GM12878 (cell line): ENCODE results near the gene RNU2-63P. TPM values are rescaled to one million over a fixed set of nuclear protein-coding genes. Genes with fewer than 3 reads are reported as not detected.
"Not testable (repeated sequence)": the region's sequence is repeated elsewhere in the genome, so short reads cannot be mapped to it uniquely, and the experiment has no call there.

Experiments
- ATAC-seq: fragments of 200-7000 bp; cut with Tn5 transposase; 3 replicates; pipeline ENCODE4 v1.9.1; 2020; ENCODE audit warnings: mild to moderate bottlenecking, moderate library complexity
- BruUV-seq: library from RNA; stranded (reverse); fragments of 400-500 nt; replicated peaks from 2 replicates; lab custom pipeline; 2021; lab: Mats Ljungman, UMichigan
- CTCF ChIA-PET: fragments of 300-600 bp; sonication (Branson Sonifier 250); formaldehyde crosslinking; extraction: SDS; loops from one replicate; lab custom pipeline; 2021; ENCODE audit warnings: inconsistent platforms; lab: Yijun Ruan, JAX
- POLR2A ChIA-PET: fragments of 350-600 bp; formaldehyde crosslinking; extraction: SDS; loops from one replicate; lab custom pipeline; 2021; ENCODE audit warnings: inconsistent platforms; lab: Charles Lee
- RAD21 ChIA-PET: fragments of 300-600 bp; sonication (Branson Sonifier 250); formaldehyde crosslinking; loops from one replicate; lab custom pipeline; 2023; ENCODE audit warnings: antibody characterized with exemption; ENCODE audit not compliant: unreplicated experiment; lab: Charles Lee
- SMC1A ChIA-PET: fragments of 300-600 bp; sonication (Branson Sonifier 250); formaldehyde crosslinking; loops from one replicate; lab custom pipeline; 2023; ENCODE audit not compliant: unreplicated experiment, uncharacterized antibody; lab: Charles Lee
- DNase-seq: peaks from one replicate; pipeline ENCODE4 v3.0.0-alpha.2; 2011; ENCODE audit warnings: low read depth, low spot score
- FAIRE-seq: peaks from 3 replicates; lab custom pipeline; 2011; peaks lifted over from hg19 to GRCh38; lab: Jason Lieb, UNC
- H2AFZ ChIP-seq: 2 replicates; pipeline ENCODE4 v1.6.0; 2011; ENCODE audit warnings: low read depth, low read length, control low read depth; ENCODE audit not compliant: control insufficient read depth
- H3K27ac ChIP-seq: 2 replicates; pipeline ENCODE4 v1.5.1; 2011; ENCODE audit warnings: control low read depth; ENCODE audit not compliant: control insufficient read depth, insufficient read depth
- H3K27me3 ChIP-seq, 2 experiments: replicated peaks in 1 of 2; 2 replicates each; pipeline versions ENCODE4 v1.6.0 to v1.6.1; 2011; ENCODE audit warnings: low read length in 1 of 2; ENCODE audit not compliant: control insufficient read depth in 2 of 2, insufficient read depth in 2 of 2
- H3K36me3 ChIP-seq, 2 experiments: 2 replicates each; pipeline ENCODE4 v1.5.1; 2011; ENCODE audit warnings: low read length in 1 of 2; ENCODE audit not compliant: control insufficient read depth in 2 of 2, insufficient read depth in 2 of 2
- H3K4me1 ChIP-seq: 2 replicates; pipeline ENCODE4 v1.6.1; 2011; ENCODE audit warnings: mild to moderate bottlenecking, low read length, moderate library complexity, mixed read lengths; ENCODE audit not compliant: control insufficient read depth, insufficient read depth
- H3K4me2 ChIP-seq: 2 replicates; pipeline ENCODE4 v1.6.0; 2011; ENCODE audit warnings: control low read depth; ENCODE audit not compliant: control insufficient read depth, insufficient read depth
- H3K4me3 ChIP-seq: fragments of 200-600 bp; sonication (generic); 2 replicates; pipeline ENCODE4 v1.5.1; 2016
- H3K79me2 ChIP-seq: 2 replicates; pipeline ENCODE4 v1.6.0; 2011; ENCODE audit warnings: low read length; ENCODE audit not compliant: control insufficient read depth, insufficient read depth
- H3K9ac ChIP-seq: 2 replicates; pipeline ENCODE4 v1.8.0; 2011; ENCODE audit warnings: low read length, control low read depth, mixed read lengths; ENCODE audit not compliant: control insufficient read depth, insufficient read depth
- H3K9me3 ChIP-seq: replicated peaks from 3 replicates; pipeline ENCODE4 v1.5.1; 2011; ENCODE audit warnings: mild to moderate bottlenecking, low read length; ENCODE audit not compliant: control insufficient read depth, insufficient read depth
- H4K20me1 ChIP-seq: 2 replicates; pipeline ENCODE4 v1.6.0; 2011; ENCODE audit not compliant: control insufficient read depth, insufficient read depth
- WGBS: methylation state at CpG from one replicate; pipeline ENCODE4 v1.1.6; 2016; ENCODE audit warnings: low lambda C conversion rate; ENCODE audit not compliant: insufficient replicate concordance, insufficient coverage; ENCODE audit errors: missing lambda C conversion rate; 5-methylcytosine and 5-hydroxymethylcytosine counted together
- in situ Hi-C: fragments of 300-500 bp; cut with MboI; formaldehyde crosslinking; loops from 9 replicates; pipeline ENCODE4 v1.14.3; 2018; ENCODE audit warnings: mixed read lengths
- intact Hi-C: fragments of 100-400 bp; cut with micrococcal nuclease; formaldehyde crosslinking; loops from one replicate; pipeline ENCODE4 v1.14.2; 2022; ENCODE audit not compliant: unreplicated experiment
- polyA plus RNA-seq, 11 experiments: library from polyadenylated mRNA; depleted of rRNA in 4 of 11; unstranded in 6 of 11; stranded (reverse) in 5 of 11; fragments of >200 nt; fragmentation: Nextera tagmentation in 4 of 11; fragmentation: Illumina TruSeq in 1 of 11; extraction: Ambion mirVana in 4 of 11; extraction: Trizol in 1 of 11; gene quantifications; 1 replicate in 1 of 11; 2 replicates in 10 of 11; pipeline versions ENCODE4 v1.2.1 to v1.2.3, GENCODE V29; 2011 to 2016; ENCODE audit warnings: inconsistent platforms in 2 of 11, missing spikeins in 2 of 11, low read depth in 1 of 11
- total RNA-seq, 4 experiments: library from RNA; depleted of rRNA in 3 of 4; stranded (reverse); fragments of >200 nt in 3 of 4; fragmentation: Illumina TruSeq in 1 of 4; extraction: Trizol in 1 of 4; gene quantifications; 2 replicates each; pipeline versions ENCODE4 v1.2.1 to v1.2.3, GENCODE V29; 2013 to 2021

The RNU2-63P gene
- total and polyA plus RNA-seq, 10 of the 15 experiments (the other 5 are each of a cell fraction or from before 2014, with no cell fraction given), result 10.7 to 117 (median 12.3) TPM; not detected in 5

GRCh38 chr2:87992569-87992968 lies 23.8 kb downstream of the RNU2-63P start:
- H4K20me1 ChIP-seq, H3K36me3 ChIP-seq, H3K4me1 ChIP-seq, in situ Hi-C loops, H2AFZ ChIP-seq, FAIRE-seq, RAD21 ChIA-PET, CTCF ChIA-PET, H3K27ac ChIP-seq, DNase-seq, SMC1A ChIA-PET, H3K4me3 ChIP-seq, H3K9ac ChIP-seq, intact Hi-C loops, H3K9me3 ChIP-seq, BruUV-seq, H3K79me2 ChIP-seq, H3K27me3 ChIP-seq, ATAC-seq, POLR2A ChIA-PET, H3K4me2 ChIP-seq: not testable (repeated sequence)
- WGBS, result no CpG with 5 or more reads among the region's 3 CpGs

DNA sequence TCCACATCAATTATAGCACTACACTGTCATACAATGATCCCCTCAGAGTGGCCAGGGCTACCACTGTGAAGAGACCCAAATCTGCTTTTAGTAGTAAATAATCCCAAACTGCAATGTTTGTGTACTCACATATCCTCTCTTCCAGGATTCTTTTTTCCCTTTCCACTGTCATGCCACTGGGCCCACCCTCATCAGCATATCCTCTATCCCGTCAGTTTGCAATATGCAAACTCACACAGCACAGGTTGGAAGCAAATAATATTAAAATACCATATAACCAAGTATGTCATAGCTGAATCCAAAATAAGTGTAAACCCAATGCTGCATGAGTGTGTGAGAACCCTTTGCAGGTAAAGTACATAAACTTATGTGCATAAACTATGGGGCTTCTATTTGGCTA lies 28.9 kb downstream of the RNU2-63P start:
- FAIRE-seq, H3K9me3 ChIP-seq, H3K27me3 ChIP-seq, ATAC-seq, H3K9ac ChIP-seq, CTCF ChIA-PET, POLR2A ChIA-PET, H3K4me2 ChIP-seq, intact Hi-C loops, SMC1A ChIA-PET, in situ Hi-C loops, H3K4me3 ChIP-seq, H2AFZ ChIP-seq, RAD21 ChIA-PET, H3K79me2 ChIP-seq, H4K20me1 ChIP-seq, H3K36me3 ChIP-seq, H3K27ac ChIP-seq, BruUV-seq, DNase-seq, H3K4me1 ChIP-seq: not testable (repeated sequence)
- no CpG with 5 or more reads among the region's 1 CpG for WGBS

GRCh38 chr2:87985902-87986301 lies 30.4 kb downstream of the RNU2-63P start:
- H3K27me3 ChIP-seq, H3K79me2 ChIP-seq, CTCF ChIA-PET, H3K4me3 ChIP-seq, RAD21 ChIA-PET, H3K4me2 ChIP-seq, BruUV-seq, SMC1A ChIA-PET, intact Hi-C loops, H3K4me1 ChIP-seq, in situ Hi-C loops, H3K9ac ChIP-seq, FAIRE-seq, POLR2A ChIA-PET, DNase-seq, H4K20me1 ChIP-seq, H3K27ac ChIP-seq, ATAC-seq, H3K36me3 ChIP-seq, H2AFZ ChIP-seq, H3K9me3 ChIP-seq: not testable (repeated sequence)
- 84% methylated on average over 4 of the region's 5 CpGs for WGBS

- intact Hi-C loops, H3K4me1 ChIP-seq, H3K9ac ChIP-seq, H3K79me2 ChIP-seq, BruUV-seq, ATAC-seq, DNase-seq, RAD21 ChIA-PET, SMC1A ChIA-PET, H3K36me3 ChIP-seq, POLR2A ChIA-PET, H4K20me1 ChIP-seq, in situ Hi-C loops, H3K27ac ChIP-seq, H3K27me3 ChIP-seq, H3K9me3 ChIP-seq, H3K4me3 ChIP-seq, FAIRE-seq, H2AFZ ChIP-seq, H3K4me2 ChIP-seq, CTCF ChIA-PET: not testable (repeated sequence)
- WGBS, result no CpG with 5 or more reads among the region's 3 CpGs
Measured at GRCh38 chr2:87981182-87981581, 35.2 kb downstream of the RNU2-63P start.
